Measurements from ENCODE around the gene FAM210A. TPM values are rescaled to one million over a fixed set of nuclear protein-coding genes. Genes with fewer than 3 reads are reported as not detected.
A peak's percentile ranks its signal among the peaks of the same experiment; 100 is the strongest.

The FAM210A gene
- total RNA-seq, 1 donor from 2014 or later = 15.1 TPM

DNA sequence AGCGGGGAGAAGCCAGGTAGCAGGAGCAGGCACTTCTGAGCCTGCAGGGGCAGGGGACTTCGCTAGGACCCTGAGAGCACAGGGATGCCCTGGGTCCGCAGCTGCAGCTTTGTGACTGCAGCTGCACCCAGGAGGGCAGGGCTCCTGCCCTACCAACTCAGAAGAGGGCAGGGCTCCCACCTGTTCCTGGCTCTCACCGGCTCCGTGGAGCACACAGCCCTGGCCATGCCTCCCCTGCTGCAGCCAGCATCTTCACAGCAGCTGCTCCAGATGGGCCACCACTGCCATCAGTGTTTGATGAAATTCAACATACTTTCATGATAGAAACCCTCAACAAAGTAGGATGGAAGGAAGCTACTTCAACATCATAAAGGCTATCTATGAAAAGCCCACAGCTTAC is 92.7 kb downstream of the FAM210A start:
- no peaks in the 10 kb centered on the region for H3K36me3 Mint-ChIP-seq
- H3K9ac ChIP-seq = no peak overlapping the region
- H3K9me3 Mint-ChIP-seq = peaks cover 3% of the 10 kb centered on the region
- no peak overlapping the region for H3K4me2 ChIP-seq
- H3K27ac Mint-ChIP-seq = no peak overlapping the region
- H3K4me1 Mint-ChIP-seq = peaks cover 18% of the 10 kb centered on the region
- no peak overlapping the region for H3K4me3 Mint-ChIP-seq
- H3K27ac ChIP-seq = no peak overlapping the region
- no peaks in the 10 kb centered on the region for H3K27me3 ChIP-seq
- no peaks in the 10 kb centered on the region for H3K79me2 ChIP-seq (ENCODE audit: low read depth)
- H4K20me1 ChIP-seq (ENCODE audit: low read depth) = no peaks in the 10 kb centered on the region
- H3K9me3 ChIP-seq (ENCODE audit: low read depth) = no peaks in the 10 kb centered on the region
- no peaks in the 10 kb centered on the region for H3K4me1 ChIP-seq
- no peaks in the 10 kb centered on the region for H3F3A ChIP-seq (ENCODE audit: low read depth)
- H3K27me3 Mint-ChIP-seq (ENCODE audit: insufficient read depth, low read depth) = no peaks in the 10 kb centered on the region
- TF ChIP-seq, protein P1, sequence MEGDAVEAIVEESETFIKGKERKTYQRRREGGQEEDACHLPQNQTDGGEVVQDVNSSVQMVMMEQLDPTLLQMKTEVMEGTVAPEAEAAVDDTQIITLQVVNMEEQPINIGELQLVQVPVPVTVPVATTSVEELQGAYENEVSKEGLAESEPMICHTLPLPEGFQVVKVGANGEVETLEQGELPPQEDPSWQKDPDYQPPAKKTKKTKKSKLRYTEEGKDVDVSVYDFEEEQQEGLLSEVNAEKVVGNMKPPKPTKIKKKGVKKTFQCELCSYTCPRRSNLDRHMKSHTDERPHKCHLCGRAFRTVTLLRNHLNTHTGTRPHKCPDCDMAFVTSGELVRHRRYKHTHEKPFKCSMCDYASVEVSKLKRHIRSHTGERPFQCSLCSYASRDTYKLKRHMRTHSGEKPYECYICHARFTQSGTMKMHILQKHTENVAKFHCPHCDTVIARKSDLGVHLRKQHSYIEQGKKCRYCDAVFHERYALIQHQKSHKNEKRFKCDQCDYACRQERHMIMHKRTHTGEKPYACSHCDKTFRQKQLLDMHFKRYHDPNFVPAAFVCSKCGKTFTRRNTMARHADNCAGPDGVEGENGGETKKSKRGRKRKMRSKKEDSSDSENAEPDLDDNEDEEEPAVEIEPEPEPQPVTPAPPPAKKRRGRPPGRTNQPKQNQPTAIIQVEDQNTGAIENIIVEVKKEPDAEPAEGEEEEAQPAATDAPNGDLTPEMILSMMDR (IDR thresholded peaks at IDR 0.05) = no peak
- TF ChIP-seq EZH2 (IDR thresholded peaks at IDR 0.05) (no peak), EZH2phosphoT487 (IDR thresholded peaks at IDR 0.05) (no peak)
- no peaks in the 10 kb centered on the region for H3K36me3 ChIP-seq
- no peak overlapping the region for H2AFZ ChIP-seq (replicated peaks)
- no peak overlapping the region for H3K4me3 ChIP-seq
- DNase-seq (ENCODE audit: low spot score) = no peak

DNA sequence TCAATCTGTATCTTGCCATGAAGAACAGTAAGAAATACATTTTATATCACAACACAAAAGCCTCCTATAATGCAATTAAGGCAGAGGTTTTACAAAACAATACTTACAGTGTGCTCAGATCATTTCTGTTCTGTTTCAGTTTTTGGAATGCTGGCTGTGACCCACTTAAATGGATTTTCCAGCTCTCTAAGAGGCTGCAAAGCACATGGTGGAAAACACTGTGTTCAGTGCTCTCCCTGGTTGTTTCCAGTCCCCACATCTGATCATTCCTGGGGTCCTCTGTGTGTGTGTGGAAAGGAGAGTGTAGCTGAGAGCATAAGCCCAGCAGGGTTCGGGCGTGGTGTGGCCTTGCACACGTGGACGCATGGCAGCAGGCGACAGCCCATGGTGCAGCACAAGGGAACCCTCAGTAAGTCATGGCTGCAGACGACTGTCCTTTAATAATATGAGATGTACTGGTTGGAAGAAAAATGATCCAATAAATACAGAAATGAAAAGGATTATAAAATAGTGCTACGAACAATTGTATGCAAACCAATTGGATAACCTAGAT is 95.6 kb downstream of the FAM210A start:
- Histone ChIP-seq H4K20me1 (ENCODE audit: low read depth) (peaks cover 5% of the 10 kb centered on the region), H3F3A (ENCODE audit: low read depth) (peaks cover 13% of the 10 kb centered on the region), H3K27ac (no peak overlapping the region), H3K9me3 (ENCODE audit: low read depth) (no peaks in the 10 kb centered on the region), H3K4me2 (no peak overlapping the region), H3K4me1 (peaks cover 12% of the 10 kb centered on the region), H3K79me2 (ENCODE audit: low read depth) (no peaks in the 10 kb centered on the region), H2AFZ (replicated peaks) (no peak overlapping the region), H3K9ac (no peak overlapping the region), H3K4me3 (no peak overlapping the region), H3K27me3 (no peaks in the 10 kb centered on the region), H3K36me3 (no peaks in the 10 kb centered on the region)
- Mint-ChIP-seq H3K9me3 (peaks cover 3% of the 10 kb centered on the region), H3K36me3 (no peaks in the 10 kb centered on the region), H3K4me1 (peaks cover 31% of the 10 kb centered on the region), H3K27ac (no peak overlapping the region), H3K4me3 (no peak overlapping the region), H3K27me3 (ENCODE audit: insufficient read depth, low read depth) (no peaks in the 10 kb centered on the region)
- TF ChIP-seq, protein P1 (IDR thresholded peaks at IDR 0.05) = no peak
- TF ChIP-seq EZH2phosphoT487 (IDR thresholded peaks at IDR 0.05) = no peak
- no peak for TF ChIP-seq EZH2 (IDR thresholded peaks at IDR 0.05)
- no peak for DNase-seq (ENCODE audit: low spot score)

DNA sequence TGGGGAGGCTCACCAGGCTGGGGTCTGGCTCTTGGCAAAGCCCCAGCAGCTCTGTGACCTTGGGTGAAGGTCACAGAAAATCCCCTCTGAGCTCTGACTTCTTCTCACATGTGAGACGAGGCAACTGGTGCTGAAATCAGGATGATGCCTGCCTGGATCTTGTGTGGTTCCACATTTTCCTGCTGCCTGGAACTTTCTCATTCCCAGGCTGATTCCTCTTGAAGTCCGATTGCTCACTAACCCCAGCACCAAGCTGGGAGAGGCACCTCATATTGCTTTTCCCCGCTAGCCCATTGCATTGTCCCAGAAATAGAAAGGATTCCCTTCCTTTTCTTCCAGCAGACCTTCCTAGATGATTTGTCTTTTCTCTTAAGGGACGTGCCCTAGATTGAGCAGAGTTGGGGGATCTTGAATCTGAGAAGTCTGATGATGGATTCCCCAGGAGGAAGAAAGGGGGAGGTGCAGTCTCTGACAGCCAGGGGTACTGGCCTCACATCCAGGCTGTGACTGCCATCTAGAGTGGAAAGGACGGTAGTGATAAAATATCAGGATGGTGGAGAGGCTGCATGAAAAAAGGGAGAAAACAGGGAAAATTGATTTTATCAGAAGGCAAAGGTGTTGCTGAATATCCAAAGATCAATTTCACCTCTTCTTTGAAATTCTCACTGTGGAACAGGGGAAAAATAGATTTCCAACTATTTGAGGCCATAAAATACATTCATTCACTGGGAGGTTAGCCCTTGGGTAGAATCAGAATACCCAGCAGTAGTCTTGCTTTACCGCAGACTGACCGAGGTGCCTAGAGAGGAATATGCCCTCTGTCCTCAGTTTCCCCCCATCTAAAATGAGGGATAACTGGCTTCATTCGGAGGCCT is 96.3 kb downstream of the FAM210A start:
- H3K9me3 ChIP-seq (ENCODE audit: low read depth) = no peaks in the 10 kb centered on the region
- H3K4me3 Mint-ChIP-seq = no peak overlapping the region
- H3K27ac ChIP-seq = no peak overlapping the region
- peaks cover 12% of the 10 kb centered on the region for H3K4me1 ChIP-seq
- TF ChIP-seq, protein P1 (IDR thresholded peaks at IDR 0.05) = peak; percentile 88
- no peak for TF ChIP-seq EZH2phosphoT487 (IDR thresholded peaks at IDR 0.05)
- peaks cover 32% of the 10 kb centered on the region for H3K4me1 Mint-ChIP-seq
- no peaks in the 10 kb centered on the region for H3K36me3 ChIP-seq
- peak overlapping the region; percentile 46 for H3K27ac Mint-ChIP-seq
- H3K27me3 ChIP-seq = no peaks in the 10 kb centered on the region
- H3K4me3 ChIP-seq = no peak overlapping the region
- peaks cover 3% of the 10 kb centered on the region for H3K9me3 Mint-ChIP-seq
- no peak overlapping the region for H2AFZ ChIP-seq (replicated peaks)
- H3K36me3 Mint-ChIP-seq = no peaks in the 10 kb centered on the region
- peaks cover 13% of the 10 kb centered on the region for H3F3A ChIP-seq (ENCODE audit: low read depth)
- peaks cover 5% of the 10 kb centered on the region for H4K20me1 ChIP-seq (ENCODE audit: low read depth)
- no peaks in the 10 kb centered on the region for H3K27me3 Mint-ChIP-seq (ENCODE audit: insufficient read depth, low read depth)
- peak; percentile 87 for DNase-seq (ENCODE audit: low spot score)
- no peak overlapping the region for H3K9ac ChIP-seq
- no peaks in the 10 kb centered on the region for H3K79me2 ChIP-seq (ENCODE audit: low read depth)
- no peak overlapping the region for H3K4me2 ChIP-seq
